Measurements from ENCODE around the gene CLMN. TPM values are rescaled to one million over a fixed set of nuclear protein-coding genes. Genes with fewer than 3 reads are reported as not detected.
A peak's percentile ranks its signal among the peaks of the same experiment; 100 is the strongest.

CLMN gene
- total and polyA plus RNA-seq, 2 of the 13 experiments (the other 11 are each of a cell fraction or from before 2014, with no cell fraction given) = 15.1 to 16.7 TPM

DNA sequence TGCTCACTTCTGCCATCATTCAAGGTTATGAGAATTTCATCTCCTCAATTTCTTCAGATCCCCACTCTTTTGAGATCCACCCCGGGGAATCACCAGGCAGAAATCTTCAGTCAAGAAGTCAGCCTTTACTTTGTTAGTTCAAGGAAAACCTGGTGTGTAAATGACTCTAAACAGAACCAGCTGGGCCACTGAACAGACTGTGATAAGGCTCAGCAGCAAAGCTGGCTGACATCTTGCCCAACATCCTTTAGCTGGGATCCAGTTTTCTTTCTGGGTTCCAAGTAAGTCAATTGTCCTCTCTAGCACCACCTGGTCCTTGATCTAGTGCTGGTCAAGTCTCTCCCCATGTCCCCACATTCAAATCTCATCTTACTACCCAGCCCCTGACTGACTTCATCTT lies 11.6 kb downstream of the CLMN start:
- no peak for FAIRE-seq
- no TSS peak for BruUV-seq (replicated peaks)
- H3K27me3 ChIP-seq (ENCODE audit: control insufficient read depth in 1 of 2, insufficient read depth in 2 of 2, low read length in 2 of 2) = no peaks in the 10 kb centered on the region
- intact Hi-C loops (cut with micrococcal nuclease; ENCODE audit: unreplicated experiment) = no loop called here
- no peak for DNase-seq (ENCODE audit: low spot score)
- no peak overlapping the region for H3K27ac ChIP-seq (ENCODE audit: extremely low read length, insufficient read depth, low read length)
- no peaks in the 10 kb centered on the region for H3K36me3 ChIP-seq (replicated peaks in 1 of 2; ENCODE audit: control insufficient read depth in 1 of 2, insufficient read depth in 2 of 2, low read length in 2 of 2)
- no peak overlapping the region for H3K4me3 ChIP-seq (replicated peaks in 1 of 3; ENCODE audit: insufficient read depth in 1 of 3, low read depth in 2 of 3, low read length in 3 of 3)
- in situ Hi-C loops (cut with HindIII; ENCODE audit: extremely low pct_ligation_motif_present, low pct_unique_long_range_greater_than_20kb) = no loop called here
- WGBS (ENCODE audit: low lambda C conversion rate) = 100% methylated on average over 1 of the region's 1 CpG
- peaks cover 72% of the 10 kb centered on the region for H3K4me1 ChIP-seq (ENCODE audit: insufficient read depth, low read length)
- TF ChIP-seq ZNF570 (CRISPR knock-in tag; IDR thresholded peaks at IDR 0.05; ENCODE audit: borderline replicate concordance) (no peak), STAT5B (CRISPR knock-in tag; IDR thresholded peaks at IDR 0.05) (no peak), ATF7-NPFF (CRISPR knock-in tag; IDR thresholded peaks at IDR 0.05; ENCODE audit: low read depth) (no peak), ZNF335 (CRISPR knock-in tag; IDR thresholded peaks at IDR 0.05) (no peak), ZKSCAN8 (CRISPR knock-in tag; IDR thresholded peaks at IDR 0.05; ENCODE audit: borderline replicate concordance) (no peak), RAD21 (CRISPR knock-in tag; IDR thresholded peaks at IDR 0.05) (no peak), HOXD1 (CRISPR knock-in tag; IDR thresholded peaks at IDR 0.05) (no peak), SP5 (CRISPR knock-in tag; IDR thresholded peaks at IDR 0.05; ENCODE audit: borderline replicate concordance, low read depth) (no peak), BRCA1 (CRISPR knock-in tag; IDR thresholded peaks at IDR 0.05) (no peak)
- TF ChIP-seq, protein P1, sequence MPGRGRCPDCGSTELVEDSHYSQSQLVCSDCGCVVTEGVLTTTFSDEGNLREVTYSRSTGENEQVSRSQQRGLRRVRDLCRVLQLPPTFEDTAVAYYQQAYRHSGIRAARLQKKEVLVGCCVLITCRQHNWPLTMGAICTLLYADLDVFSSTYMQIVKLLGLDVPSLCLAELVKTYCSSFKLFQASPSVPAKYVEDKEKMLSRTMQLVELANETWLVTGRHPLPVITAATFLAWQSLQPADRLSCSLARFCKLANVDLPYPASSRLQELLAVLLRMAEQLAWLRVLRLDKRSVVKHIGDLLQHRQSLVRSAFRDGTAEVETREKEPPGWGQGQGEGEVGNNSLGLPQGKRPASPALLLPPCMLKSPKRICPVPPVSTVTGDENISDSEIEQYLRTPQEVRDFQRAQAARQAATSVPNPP (CRISPR knock-in tag; IDR thresholded peaks at IDR 0.05) = no peak
- TF ChIP-seq, protein P2, sequence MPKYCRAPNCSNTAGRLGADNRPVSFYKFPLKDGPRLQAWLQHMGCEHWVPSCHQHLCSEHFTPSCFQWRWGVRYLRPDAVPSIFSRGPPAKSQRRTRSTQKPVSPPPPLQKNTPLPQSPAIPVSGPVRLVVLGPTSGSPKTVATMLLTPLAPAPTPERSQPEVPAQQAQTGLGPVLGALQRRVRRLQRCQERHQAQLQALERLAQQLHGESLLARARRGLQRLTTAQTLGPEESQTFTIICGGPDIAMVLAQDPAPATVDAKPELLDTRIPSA (CRISPR knock-in tag; IDR thresholded peaks at IDR 0.05; ENCODE audit: borderline replicate concordance) = no peak
- TF ChIP-seq, protein P3, sequence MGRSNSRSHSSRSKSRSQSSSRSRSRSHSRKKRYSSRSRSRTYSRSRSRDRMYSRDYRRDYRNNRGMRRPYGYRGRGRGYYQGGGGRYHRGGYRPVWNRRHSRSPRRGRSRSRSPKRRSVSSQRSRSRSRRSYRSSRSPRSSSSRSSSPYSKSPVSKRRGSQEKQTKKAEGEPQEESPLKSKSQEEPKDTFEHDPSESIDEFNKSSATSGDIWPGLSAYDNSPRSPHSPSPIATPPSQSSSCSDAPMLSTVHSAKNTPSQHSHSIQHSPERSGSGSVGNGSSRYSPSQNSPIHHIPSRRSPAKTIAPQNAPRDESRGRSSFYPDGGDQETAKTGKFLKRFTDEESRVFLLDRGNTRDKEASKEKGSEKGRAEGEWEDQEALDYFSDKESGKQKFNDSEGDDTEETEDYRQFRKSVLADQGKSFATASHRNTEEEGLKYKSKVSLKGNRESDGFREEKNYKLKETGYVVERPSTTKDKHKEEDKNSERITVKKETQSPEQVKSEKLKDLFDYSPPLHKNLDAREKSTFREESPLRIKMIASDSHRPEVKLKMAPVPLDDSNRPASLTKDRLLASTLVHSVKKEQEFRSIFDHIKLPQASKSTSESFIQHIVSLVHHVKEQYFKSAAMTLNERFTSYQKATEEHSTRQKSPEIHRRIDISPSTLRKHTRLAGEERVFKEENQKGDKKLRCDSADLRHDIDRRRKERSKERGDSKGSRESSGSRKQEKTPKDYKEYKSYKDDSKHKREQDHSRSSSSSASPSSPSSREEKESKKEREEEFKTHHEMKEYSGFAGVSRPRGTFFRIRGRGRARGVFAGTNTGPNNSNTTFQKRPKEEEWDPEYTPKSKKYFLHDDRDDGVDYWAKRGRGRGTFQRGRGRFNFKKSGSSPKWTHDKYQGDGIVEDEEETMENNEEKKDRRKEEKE (IDR thresholded peaks at IDR 0.05) = no peak
- TF ChIP-seq, protein P4, sequence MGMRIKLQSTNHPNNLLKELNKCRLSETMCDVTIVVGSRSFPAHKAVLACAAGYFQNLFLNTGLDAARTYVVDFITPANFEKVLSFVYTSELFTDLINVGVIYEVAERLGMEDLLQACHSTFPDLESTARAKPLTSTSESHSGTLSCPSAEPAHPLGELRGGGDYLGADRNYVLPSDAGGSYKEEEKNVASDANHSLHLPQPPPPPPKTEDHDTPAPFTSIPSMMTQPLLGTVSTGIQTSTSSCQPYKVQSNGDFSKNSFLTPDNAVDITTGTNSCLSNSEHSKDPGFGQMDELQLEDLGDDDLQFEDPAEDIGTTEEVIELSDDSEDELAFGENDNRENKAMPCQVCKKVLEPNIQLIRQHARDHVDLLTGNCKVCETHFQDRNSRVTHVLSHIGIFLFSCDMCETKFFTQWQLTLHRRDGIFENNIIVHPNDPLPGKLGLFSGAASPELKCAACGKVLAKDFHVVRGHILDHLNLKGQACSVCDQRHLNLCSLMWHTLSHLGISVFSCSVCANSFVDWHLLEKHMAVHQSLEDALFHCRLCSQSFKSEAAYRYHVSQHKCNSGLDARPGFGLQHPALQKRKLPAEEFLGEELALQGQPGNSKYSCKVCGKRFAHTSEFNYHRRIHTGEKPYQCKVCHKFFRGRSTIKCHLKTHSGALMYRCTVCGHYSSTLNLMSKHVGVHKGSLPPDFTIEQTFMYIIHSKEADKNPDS (CRISPR knock-in tag; IDR thresholded peaks at IDR 0.05) = no peak
- POLR2A ChIA-PET = no interaction called here
- H3K9me3 ChIP-seq (ENCODE audit: low read length) = no peaks in the 10 kb centered on the region
- ATAC-seq = no peak
- CTCF ChIA-PET (ENCODE audit: low intra/inter-chr PET ratio, low total read pairs) = no interaction called here
- H3K9ac ChIP-seq (ENCODE audit: insufficient read depth, low read depth, low read length) = no peak overlapping the region
- no peaks in the 10 kb centered on the region; the same call in 1 of the 2 replicates for H4K20me1 ChIP-seq (ENCODE audit: insufficient read depth, low read length)
- peaks cover 12% of the 10 kb centered on the region for H3K79me2 ChIP-seq (ENCODE audit: insufficient read depth, low read length)
- H3K4me2 ChIP-seq (ENCODE audit: low read depth, low read length) = peak overlapping the region; percentile 28
- H2AFZ ChIP-seq (ENCODE audit: low read length) = no peak overlapping the region

Measured in HepG2 (cell line).